ENCODE data around the gene DNAH1.

DNA sequence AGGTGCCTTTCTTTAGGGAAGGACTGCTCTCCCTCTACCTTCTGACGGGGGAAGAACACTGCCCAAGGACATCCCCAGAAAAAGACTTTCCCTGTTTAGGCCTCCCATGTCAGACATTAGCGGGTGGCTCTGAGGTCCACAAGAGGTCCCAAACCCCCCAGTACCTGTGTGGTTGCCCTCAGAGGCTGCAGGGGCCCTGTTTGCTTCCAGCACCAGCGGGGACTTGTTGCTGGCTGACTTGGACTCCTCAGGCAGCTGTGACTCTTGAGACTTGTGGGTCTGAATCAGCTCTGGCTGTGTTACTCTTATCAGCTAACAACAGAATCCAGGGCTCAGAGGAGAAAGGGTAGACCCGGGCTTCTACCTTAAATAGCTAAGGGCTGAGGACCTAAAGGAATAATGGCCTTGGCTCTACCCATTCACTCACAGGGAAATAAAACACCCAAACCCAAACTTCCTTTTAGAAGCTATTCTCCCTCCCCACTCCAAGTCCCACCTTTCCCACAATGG, 89.5 kb downstream of the DNAH1 start:
- TF ChIP-seq, protein P1, sequence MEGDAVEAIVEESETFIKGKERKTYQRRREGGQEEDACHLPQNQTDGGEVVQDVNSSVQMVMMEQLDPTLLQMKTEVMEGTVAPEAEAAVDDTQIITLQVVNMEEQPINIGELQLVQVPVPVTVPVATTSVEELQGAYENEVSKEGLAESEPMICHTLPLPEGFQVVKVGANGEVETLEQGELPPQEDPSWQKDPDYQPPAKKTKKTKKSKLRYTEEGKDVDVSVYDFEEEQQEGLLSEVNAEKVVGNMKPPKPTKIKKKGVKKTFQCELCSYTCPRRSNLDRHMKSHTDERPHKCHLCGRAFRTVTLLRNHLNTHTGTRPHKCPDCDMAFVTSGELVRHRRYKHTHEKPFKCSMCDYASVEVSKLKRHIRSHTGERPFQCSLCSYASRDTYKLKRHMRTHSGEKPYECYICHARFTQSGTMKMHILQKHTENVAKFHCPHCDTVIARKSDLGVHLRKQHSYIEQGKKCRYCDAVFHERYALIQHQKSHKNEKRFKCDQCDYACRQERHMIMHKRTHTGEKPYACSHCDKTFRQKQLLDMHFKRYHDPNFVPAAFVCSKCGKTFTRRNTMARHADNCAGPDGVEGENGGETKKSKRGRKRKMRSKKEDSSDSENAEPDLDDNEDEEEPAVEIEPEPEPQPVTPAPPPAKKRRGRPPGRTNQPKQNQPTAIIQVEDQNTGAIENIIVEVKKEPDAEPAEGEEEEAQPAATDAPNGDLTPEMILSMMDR (IDR thresholded peaks at IDR 0.05), result no peak
- TF ChIP-seq EP300 (IDR thresholded peaks at IDR 0.05), result no peak
